HG03060 (cell line): Measurements from ENCODE around the gene HYAL2.
"Not testable (repeated sequence)": the region's sequence is repeated elsewhere in the genome, so short reads cannot be mapped to it uniquely, and the experiment has no call there.

Experiments used
- ATAC-seq: cut with Tn5 transposase; IDR thresholded peaks from one replicate; pipeline ENCODE4 v1.9.1; 2021; ENCODE audit warnings: low read depth, moderate number of reproducible peaks; ENCODE audit not compliant: unreplicated experiment

The HYAL2 gene

GRCh38 chr3:50294089-50294488, 28.5 kb downstream of the HYAL2 start:
- no peak for ATAC-seq

GRCh38 chr3:50293079-50293801, 29.3 kb downstream of the HYAL2 start:
- ATAC-seq = no peak

DNA sequence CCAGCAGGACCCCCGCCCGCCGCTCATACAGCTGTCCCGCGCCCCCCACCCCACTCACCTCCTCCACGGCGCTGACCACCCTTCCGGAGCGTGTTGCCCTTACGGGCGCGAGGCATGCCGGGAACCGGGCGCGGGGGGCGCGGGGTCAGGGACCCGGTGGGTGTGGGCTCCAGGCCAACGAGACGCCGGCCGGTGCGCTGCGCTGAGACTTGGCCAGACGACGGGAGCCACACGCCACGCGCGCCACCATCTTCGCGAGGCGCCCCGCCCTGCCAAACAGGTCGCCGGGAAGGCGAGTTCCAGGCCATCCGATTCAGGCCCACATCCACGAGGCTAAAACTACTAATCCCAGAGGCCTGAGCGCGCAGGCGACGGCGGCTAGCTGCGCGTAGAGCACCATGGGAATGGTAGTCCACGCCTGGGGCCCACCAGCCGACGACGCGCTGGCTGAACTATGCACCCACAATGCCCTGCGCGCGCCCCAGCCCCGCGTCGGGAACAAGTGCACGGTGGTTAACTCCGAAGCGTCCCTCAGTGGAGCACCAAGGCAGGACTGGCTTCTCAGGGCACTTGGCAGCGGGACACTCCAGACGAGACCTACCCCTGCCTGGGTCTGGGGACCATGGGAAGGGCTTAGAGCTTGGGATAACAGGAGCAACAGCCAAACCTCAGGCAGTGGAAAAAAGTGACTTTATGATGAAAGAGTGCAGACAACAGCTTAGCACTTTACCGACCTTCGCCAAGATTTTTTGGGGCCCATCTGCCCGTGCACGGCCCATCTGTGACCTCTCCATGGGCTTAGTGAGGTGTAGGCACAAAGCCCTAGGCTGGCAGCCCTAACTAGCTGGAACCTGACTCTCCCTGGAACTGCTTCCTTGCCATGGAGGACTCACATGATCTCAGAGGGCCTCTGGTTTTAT, 30.1 kb downstream of the HYAL2 start, which contains the start of gene IFRD2:
Gene IFRD2, minus strand, starts transcription at position 271 of the 920 bp plus-strand sequence. Its CDS starts 155 bp downstream, at position 116.
- ATAC-seq = peak; percentile 92

GRCh38 chr3:50290161-50290641, 32.3 kb downstream of the HYAL2 start:
- ATAC-seq = no peak

DNA sequence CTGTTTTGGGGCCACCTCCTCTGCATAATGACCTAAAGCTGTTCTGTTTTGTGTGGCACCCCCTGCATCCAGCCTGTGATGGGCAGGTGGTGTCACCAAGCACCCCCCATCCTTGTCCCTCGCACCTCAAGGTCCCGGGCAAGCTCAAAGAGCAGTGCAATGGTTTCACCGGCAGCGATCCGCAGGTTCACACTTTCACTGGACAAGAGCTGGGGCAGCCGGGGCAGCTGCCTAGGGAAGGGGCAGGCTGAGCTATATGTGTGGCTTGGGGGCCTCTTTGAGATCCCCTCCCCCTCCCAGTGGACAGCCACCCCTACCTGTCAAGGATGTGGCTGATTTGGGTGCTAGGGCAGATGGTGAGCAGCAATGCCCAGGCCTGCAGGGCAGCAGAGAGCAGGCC, 33.4 kb downstream of the HYAL2 start:
- ATAC-seq = no peak

DNA sequence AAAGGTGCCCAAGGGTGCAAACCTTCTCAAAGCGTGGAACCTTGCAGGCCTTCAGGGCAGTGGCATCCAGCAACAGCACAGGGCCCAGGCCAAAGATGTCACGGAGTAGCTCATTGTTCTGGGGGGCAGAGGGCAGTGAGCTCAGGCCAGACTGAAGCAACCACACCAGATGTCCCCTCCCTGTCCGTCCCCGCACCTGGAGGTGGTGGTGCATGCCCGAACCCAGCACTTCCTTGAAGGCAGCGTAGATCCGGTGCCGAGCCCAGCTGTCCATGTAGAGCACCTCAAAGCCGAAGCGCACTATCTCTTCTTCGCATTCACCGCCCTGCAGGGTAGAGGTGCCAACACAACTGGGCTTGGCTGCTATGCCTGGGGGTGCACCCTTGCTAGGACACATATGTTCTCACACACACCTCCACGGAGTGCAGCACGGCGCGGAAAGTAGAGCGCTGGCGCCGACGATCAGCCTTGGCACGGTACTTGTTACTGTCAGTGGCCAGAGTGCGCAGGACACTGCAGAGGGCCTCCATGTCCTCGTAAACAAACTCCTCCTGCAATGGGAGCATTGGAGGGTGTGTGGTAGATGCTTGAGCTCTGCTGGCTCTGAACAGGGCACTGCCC, 34.0 kb downstream of the HYAL2 start:
- ATAC-seq = no peak

- no peak for ATAC-seq
These were observed 35.3 kb downstream of the HYAL2 start for GRCh38 chr3:50287262-50287661.

DNA sequence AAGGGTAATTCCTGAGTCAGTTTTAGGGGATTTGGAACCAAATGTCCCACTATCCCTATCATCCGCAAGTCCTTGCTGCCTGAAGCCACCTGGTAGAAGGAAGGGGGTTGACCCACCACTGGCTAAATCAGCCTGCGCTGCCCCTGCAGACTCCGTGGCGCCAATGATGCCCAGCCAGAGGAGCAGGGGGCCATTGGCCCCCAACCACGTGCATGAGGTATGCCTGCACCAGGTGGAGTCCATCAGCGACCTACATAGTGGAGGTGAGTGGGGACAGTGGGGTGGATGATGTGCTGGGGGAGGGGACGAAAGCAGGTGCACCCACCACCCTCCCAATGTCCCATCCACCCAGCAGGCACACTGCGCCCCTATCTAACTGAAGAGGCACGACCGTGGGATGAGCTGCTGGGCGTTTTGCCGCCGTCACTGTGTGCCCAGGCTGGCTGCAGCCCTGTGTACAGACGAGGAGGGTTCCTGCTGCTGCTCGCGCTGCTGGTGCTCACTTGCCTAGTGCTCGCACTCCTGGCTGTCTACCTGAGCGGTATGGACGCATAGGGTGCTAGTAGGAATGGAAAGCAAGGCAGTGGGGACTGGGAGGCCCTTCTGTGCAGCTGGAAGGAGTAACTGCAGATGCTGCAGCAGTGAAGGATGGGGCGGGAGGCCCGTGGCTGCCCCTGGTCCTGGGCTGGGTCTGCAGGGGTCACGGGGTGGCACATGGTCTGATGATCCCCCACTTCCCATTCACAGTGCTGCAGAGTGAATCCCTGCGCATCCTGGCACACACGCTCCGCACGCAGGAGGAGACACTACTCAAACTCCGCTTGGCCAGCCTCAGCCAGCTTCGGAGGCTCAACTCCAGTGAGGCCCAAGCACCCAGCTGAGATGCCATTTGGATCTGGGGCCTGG, 36.0 kb downstream of the HYAL2 start:
- ATAC-seq = no peak

GRCh38 chr3:50284121-50284520, 38.4 kb downstream of the HYAL2 start:
- not testable (repeated sequence) for ATAC-seq

- no peak for ATAC-seq
These were observed 43.1 kb downstream of the HYAL2 start for GRCh38 chr3:50279255-50280016.

GRCh38 chr3:50278880-50279224, 43.7 kb downstream of the HYAL2 start, which contains the start of gene LSMEM2:
Gene LSMEM2 (plus strand): TSS chr3:50279087. CDS start chr3:50279114, 27 bp downstream.
- ATAC-seq = no peak

DNA sequence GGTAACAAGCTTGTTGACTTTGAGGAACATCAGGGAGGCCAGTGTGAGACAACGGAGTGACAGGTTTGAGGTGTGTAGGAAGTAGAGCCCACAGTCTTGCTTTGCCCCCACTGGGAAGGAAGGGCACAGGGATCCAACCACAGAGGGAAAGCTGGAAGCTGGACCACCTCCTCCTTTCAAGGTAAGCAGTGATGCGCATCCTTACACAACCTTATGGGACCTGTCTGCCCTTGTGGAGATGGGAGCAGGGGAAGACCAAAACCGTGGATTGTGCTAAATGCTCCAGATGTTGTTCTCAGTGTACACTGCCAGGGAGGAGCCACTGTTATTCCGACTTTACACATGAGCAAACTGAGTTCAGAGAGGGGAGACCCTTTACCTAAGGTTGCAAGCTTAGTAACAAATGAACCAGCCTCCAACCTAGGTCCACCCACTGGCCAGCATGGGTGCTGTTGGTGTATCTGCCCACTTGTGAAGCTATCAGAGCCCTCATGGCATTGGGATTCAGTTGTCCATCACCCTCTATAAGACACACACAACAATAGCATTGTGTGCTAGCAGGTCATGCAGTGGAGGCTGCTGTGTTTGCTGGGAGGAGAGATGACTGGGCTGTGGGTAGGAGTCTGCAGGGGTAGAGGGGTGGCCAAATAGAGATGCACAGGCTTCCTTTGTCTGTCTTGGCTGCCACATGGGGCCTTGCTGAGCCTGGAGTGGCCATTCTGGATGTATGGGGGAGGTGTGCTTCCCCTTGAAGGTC, 44.2 kb downstream of the HYAL2 start:
- ATAC-seq = no peak

DNA sequence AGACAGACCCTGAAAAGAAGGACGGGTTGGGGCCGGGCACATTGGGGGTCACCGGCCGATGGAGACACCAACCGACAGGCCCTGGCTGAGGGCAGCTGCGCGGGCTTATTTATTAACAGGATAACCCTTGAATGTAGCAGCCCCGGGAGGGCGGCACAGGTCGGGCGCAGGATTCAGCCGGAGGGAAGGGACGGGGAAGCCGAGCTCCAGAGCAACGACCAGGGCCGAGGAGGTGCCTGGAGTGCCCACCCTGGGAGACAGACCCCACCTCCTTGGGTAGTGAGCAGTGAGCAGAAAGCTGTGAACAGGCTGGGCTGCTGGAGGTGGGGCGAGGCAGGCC, 45.8 kb downstream of the HYAL2 start:
- ATAC-seq = no peak

- no peak for ATAC-seq
These were observed 46.4 kb downstream of the HYAL2 start for GRCh38 chr3:50275996-50276761.

DNA sequence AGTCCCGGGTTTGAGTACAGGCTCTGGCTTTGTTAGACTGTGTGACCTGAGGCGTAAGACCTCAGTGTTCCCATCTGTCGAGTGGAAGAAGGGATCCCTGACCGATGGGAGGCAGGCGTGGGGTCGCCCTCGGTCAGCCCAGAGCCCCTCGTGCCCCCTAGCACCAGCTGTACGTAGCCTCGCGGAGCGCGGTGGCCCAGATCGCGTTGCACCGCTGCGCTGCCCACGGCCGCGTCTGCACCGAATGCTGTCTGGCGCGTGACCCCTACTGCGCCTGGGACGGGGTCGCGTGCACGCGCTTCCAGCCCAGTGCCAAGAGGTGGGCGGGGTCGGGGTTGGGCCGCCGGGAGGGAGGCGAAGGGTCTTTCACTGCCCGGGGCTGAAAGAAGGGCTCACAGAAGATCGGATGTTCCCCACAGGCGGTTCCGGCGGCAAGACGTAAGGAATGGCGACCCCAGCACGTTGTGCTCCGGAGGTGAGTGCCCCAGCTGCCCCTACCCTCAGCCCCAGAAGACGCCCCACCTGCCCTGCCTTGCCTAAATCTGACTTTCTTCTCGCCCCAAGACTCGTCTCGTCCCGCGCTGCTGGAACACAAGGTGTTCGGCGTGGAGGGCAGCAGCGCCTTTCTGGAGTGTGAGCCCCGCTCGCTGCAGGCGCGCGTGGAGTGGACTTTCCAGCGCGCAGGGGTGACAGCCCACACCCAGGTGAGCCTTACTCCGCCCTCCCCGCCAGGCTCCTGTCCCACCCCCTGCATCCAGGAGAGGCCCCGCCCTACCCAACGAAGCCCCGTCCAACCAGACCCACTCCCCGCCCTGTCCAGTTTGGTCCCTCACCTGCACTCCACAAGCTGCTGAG, 47.2 kb downstream of the HYAL2 start:
- no peak for ATAC-seq

GRCh38 chr3:50274371-50275104, 48.0 kb downstream of the HYAL2 start:
- no peak for ATAC-seq
